Activated T-helper 1 cell treated with anti-CD3 and anti-CD28 coated beads, Interleukin-12 subunit alpha, Interleukin-12 subunit beta, Interleukin-2, Interleukin-4 antibody, amounts not matched to agents 30 ng/mL and 10 ng/mL and 1 ng/mL, durations not matched to agents 14 hours and 24 hours and 36 hours (primary cell): ENCODE measurements around the gene JPH2. TPM values are rescaled to one million over a fixed set of nuclear protein-coding genes. Genes with fewer than 3 reads are reported as not detected.

ENCODE experiments used
- DNase-seq: peaks from one replicate; pipeline ENCODE4 v3.0.0; 2021; ENCODE audit warnings: low spot score
- H3K27ac Mint-ChIP-seq: one replicate; pipeline ENCODE4 v1.8.0; 2021; ENCODE audit warnings: mild to moderate bottlenecking, mixed read lengths
- H3K27me3 Mint-ChIP-seq: one replicate; pipeline ENCODE4 v1.8.0; 2022; ENCODE audit warnings: mild to moderate bottlenecking, moderate library complexity, mixed read lengths; ENCODE audit not compliant: insufficient read depth
- H3K36me3 Mint-ChIP-seq: one replicate; pipeline ENCODE4 v1.8.0; 2021; ENCODE audit warnings: low read depth, mixed read lengths
- H3K4me1 Mint-ChIP-seq: one replicate; pipeline ENCODE4 v1.8.0; 2021; ENCODE audit warnings: low read depth, mixed read lengths
- H3K4me3 Mint-ChIP-seq: one replicate; pipeline ENCODE4 v1.8.0; 2021; ENCODE audit warnings: mild to moderate bottlenecking, moderate library complexity, mixed read lengths
- H3K9me3 Mint-ChIP-seq: one replicate; pipeline ENCODE4 v1.8.0; 2021; ENCODE audit warnings: mixed read lengths
- intact Hi-C: fragments of 100-400 bp; cut with micrococcal nuclease; formaldehyde crosslinking; loops from one replicate; pipeline ENCODE4 v1.15.1; 2024
- total RNA-seq: library from RNA; stranded (reverse); gene quantifications from 2 replicates; pipeline ENCODE4 v1.2.3, GENCODE V29; 2022

Gene JPH2
- total RNA-seq, 1 donor from 2014 or later, result not detected

- Mint-ChIP-seq H3K9me3 (no peaks in the 10 kb centered on the region), H3K36me3 (no peaks in the 10 kb centered on the region), H3K4me1 (no peaks in the 10 kb centered on the region), H3K4me3 (no peak overlapping the region), H3K27ac (no peak overlapping the region), H3K27me3 (peaks cover 18% of the 10 kb centered on the region)
- no peak for DNase-seq
- intact Hi-C loops, result no loop called here
These were observed 27.9 kb downstream of the JPH2 start for GRCh38 chr20:44159125-44159524.

- Mint-ChIP-seq H3K27ac (no peak overlapping the region), H3K4me3 (no peak overlapping the region)
These were observed 29.9 kb downstream of the JPH2 start for GRCh38 chr20:44157061-44157460.

GRCh38 chr20:44154521-44155001, 32.4 kb downstream of the JPH2 start:
- no peaks in the 10 kb centered on the region for H3K9me3 Mint-ChIP-seq
- no peaks in the 10 kb centered on the region for H3K36me3 Mint-ChIP-seq
- peaks cover 6% of the 10 kb centered on the region for H3K27me3 Mint-ChIP-seq
- peaks cover 11% of the 10 kb centered on the region for H3K4me1 Mint-ChIP-seq
- no peak for DNase-seq
- no peak overlapping the region for H3K4me3 Mint-ChIP-seq
- H3K27ac Mint-ChIP-seq, result no peak overlapping the region
- intact Hi-C loops, result no loop called here

More at GRCh38 chr20:44157061-44157460, 29.9 kb downstream of the JPH2 start:
- DNase-seq, result no peak
- Mint-ChIP-seq H3K27me3 (peaks cover 11% of the 10 kb centered on the region), H3K4me1 (peaks cover 11% of the 10 kb centered on the region), H3K9me3 (no peaks in the 10 kb centered on the region), H3K36me3 (no peaks in the 10 kb centered on the region)
- intact Hi-C loops, result no loop called here

DNA sequence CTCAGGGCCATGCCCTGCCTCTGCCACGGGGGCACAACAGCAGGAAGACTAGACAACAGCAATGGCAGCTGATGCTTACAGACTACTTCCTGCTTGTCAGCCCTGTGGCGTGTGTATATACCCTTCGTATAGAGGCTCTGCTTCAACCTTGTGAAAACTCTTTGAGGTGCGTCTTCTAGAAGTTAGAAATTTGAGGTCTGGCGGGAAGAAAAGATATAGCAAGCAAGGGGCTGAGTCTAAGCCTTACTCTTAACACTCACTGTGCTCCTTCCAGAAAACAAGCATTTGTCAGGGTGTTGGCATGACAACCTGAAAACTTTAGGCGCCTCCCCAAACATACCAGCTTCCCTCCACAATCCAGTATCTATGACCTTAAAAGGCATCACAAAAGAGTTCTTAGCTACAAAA, 33.3 kb downstream of the JPH2 start:
- H3K4me3 Mint-ChIP-seq, result no peak overlapping the region
- peaks cover 11% of the 10 kb centered on the region for H3K4me1 Mint-ChIP-seq
- intact Hi-C loops, result no loop called here
- no peaks in the 10 kb centered on the region for H3K36me3 Mint-ChIP-seq
- H3K27me3 Mint-ChIP-seq, result peaks cover 4% of the 10 kb centered on the region
- no peak for DNase-seq
- H3K27ac Mint-ChIP-seq, result no peak overlapping the region
- no peaks in the 10 kb centered on the region for H3K9me3 Mint-ChIP-seq

- H3K4me3 Mint-ChIP-seq, result no peak overlapping the region
- DNase-seq, result no peak
- no peaks in the 10 kb centered on the region for H3K9me3 Mint-ChIP-seq
- peaks cover 1% of the 10 kb centered on the region for H3K27me3 Mint-ChIP-seq
- no peak overlapping the region for H3K27ac Mint-ChIP-seq
- H3K4me1 Mint-ChIP-seq, result peaks cover 11% of the 10 kb centered on the region
- intact Hi-C loops, result no loop called here
- no peaks in the 10 kb centered on the region for H3K36me3 Mint-ChIP-seq
These were observed 35.2 kb downstream of the JPH2 start for GRCh38 chr20:44151621-44152416.

DNA sequence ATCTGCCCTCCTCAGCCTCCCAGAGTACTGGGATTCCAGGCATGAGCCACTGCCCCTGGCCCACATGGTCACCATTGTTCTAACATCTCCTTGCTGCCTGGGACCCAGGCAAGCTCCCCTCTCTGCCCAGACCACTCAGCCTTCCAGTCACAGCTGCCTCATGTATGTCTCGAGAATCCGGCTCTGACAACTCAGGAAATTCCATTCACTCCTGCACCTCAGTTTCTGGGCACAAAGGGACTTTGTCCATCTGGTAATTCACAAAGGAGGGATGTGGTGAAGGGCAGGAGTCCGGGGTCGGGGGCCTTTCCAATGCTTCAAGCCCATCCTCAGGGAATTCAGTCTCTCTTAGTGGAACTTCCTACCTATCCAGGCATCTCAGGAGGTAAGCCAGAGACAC, 40.7 kb downstream of the JPH2 start:
- no peaks in the 10 kb centered on the region for H3K36me3 Mint-ChIP-seq
- H3K4me3 Mint-ChIP-seq, result no peak overlapping the region
- DNase-seq, result no peak
- intact Hi-C loops, result no loop called here
- no peaks in the 10 kb centered on the region for H3K4me1 Mint-ChIP-seq
- no peaks in the 10 kb centered on the region for H3K9me3 Mint-ChIP-seq
- peaks cover 7% of the 10 kb centered on the region for H3K27me3 Mint-ChIP-seq
- H3K27ac Mint-ChIP-seq, result no peak overlapping the region

DNA sequence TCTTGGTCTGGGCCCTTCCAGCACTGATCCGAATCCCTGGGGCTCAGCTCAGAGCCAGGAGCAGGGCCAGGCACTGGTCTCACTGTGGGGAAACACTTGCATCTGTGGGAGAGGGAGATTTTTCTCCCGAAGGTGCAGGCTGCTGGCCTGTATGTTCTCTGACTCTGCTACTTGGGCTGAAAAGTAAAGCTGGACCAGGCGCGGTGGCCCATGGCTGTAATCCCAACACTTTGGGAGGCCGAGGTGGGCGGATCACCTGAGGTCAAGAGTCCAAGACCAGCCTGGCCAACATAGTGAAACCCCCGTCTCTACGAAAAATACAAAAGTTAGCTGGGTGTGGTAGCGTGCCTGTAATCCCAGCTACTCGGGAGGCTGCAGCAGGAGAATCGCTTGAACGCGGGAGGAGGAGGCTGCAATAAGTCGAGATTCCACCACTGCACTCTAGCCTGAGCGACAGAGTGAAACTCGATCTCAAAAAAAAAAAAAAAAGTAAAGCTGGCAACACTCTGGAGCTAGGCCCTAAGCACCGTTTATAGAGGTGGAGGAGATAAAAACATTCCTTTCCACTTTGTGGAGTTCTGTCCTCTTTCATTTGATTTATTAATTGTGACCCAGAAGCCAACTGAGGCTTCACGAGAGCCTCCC, 41.7 kb downstream of the JPH2 start:
- Mint-ChIP-seq H3K9me3 (no peaks in the 10 kb centered on the region), H3K36me3 (no peaks in the 10 kb centered on the region), H3K4me1 (no peaks in the 10 kb centered on the region), H3K27me3 (peaks cover 12% of the 10 kb centered on the region), H3K4me3 (no peak overlapping the region), H3K27ac (no peak overlapping the region)
- intact Hi-C loops, result no loop called here
- DNase-seq, result no peak

DNA sequence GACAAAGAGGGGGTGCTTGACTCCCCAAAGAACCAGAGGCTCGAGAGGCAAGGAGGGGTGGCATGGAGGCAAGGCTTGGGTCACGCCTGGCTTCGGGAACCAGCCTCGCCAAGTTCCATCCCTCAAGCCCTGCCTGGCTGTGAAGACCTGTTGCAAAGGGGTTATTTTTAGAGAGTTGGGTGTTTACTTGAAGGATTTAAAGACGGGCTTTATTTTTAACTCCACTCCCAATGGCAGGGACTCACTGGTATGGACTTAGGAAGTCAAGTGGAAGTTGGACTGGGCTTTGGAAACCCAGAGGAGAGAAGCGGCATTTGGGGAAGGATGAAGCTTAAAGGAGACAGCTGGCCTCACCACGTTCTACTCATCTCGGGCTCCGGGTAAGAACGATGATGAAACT, 43.1 kb downstream of the JPH2 start:
- no peak overlapping the region for H3K27ac Mint-ChIP-seq
- DNase-seq, result no peak
- intact Hi-C loops, result no loop called here
- H3K27me3 Mint-ChIP-seq, result peaks cover 17% of the 10 kb centered on the region
- H3K4me3 Mint-ChIP-seq, result no peak overlapping the region
- no peaks in the 10 kb centered on the region for H3K4me1 Mint-ChIP-seq
- no peaks in the 10 kb centered on the region for H3K9me3 Mint-ChIP-seq
- H3K36me3 Mint-ChIP-seq, result no peaks in the 10 kb centered on the region

- no peak overlapping the region for H3K4me3 Mint-ChIP-seq
- H3K27me3 Mint-ChIP-seq, result peaks cover 28% of the 10 kb centered on the region
- intact Hi-C loops, result no loop called here
- H3K36me3 Mint-ChIP-seq, result no peaks in the 10 kb centered on the region
- H3K9me3 Mint-ChIP-seq, result no peaks in the 10 kb centered on the region
- H3K27ac Mint-ChIP-seq, result no peak overlapping the region
- H3K4me1 Mint-ChIP-seq, result no peaks in the 10 kb centered on the region
- no peak for DNase-seq
These were observed 44.6 kb downstream of the JPH2 start for GRCh38 chr20:44142413-44142812.

DNA sequence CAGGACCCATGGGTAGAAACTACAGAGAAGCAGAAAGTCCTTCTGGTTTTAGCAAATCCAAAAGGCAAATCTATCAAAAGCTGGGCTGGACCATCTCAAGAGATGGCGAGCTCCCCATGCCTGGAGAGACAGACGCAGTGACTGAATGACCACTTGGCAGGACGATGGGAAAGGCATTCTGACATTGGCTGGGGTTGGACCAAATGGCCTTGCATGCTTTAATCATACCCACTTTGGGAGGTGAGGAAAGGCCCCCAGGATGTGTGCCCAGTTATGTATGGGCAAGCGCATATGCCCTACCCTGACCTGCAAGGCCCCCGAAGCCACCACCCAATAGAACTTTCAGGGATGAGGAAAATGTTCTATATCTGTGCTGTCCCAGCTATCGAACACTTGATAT, 45.1 kb downstream of the JPH2 start:
- DNase-seq, result no peak
- peaks cover 28% of the 10 kb centered on the region for H3K27me3 Mint-ChIP-seq
- H3K4me3 Mint-ChIP-seq, result no peak overlapping the region
- no peaks in the 10 kb centered on the region for H3K4me1 Mint-ChIP-seq
- intact Hi-C loops, result no loop called here
- H3K9me3 Mint-ChIP-seq, result no peaks in the 10 kb centered on the region
- H3K27ac Mint-ChIP-seq, result no peak overlapping the region
- no peaks in the 10 kb centered on the region for H3K36me3 Mint-ChIP-seq

DNA sequence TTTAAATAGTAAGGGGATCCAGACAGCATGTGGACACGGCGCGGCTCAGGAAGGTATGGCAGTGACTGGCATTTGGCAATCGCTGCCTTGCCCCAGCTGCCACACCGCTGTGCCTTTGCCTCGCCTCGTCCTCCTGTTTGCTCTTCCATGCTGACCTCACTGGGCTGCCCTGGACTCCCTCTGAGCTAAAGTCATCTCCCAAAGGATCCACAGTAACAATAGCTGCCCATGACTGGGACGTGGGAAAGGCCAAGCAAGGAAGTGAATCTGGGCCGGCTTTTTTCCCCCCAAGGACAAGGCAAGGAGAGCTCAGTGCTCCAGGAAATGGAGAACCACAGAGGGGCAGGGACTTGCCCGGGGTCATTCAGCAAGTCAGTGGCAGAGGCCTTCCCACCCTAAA, 48.1 kb downstream of the JPH2 start:
- Mint-ChIP-seq H3K27ac (no peak overlapping the region), H3K27me3 (peaks cover 25% of the 10 kb centered on the region), H3K36me3 (no peaks in the 10 kb centered on the region), H3K4me3 (no peak overlapping the region), H3K4me1 (no peaks in the 10 kb centered on the region), H3K9me3 (no peaks in the 10 kb centered on the region)
- no peak for DNase-seq
- intact Hi-C loops, result no loop called here

DNA sequence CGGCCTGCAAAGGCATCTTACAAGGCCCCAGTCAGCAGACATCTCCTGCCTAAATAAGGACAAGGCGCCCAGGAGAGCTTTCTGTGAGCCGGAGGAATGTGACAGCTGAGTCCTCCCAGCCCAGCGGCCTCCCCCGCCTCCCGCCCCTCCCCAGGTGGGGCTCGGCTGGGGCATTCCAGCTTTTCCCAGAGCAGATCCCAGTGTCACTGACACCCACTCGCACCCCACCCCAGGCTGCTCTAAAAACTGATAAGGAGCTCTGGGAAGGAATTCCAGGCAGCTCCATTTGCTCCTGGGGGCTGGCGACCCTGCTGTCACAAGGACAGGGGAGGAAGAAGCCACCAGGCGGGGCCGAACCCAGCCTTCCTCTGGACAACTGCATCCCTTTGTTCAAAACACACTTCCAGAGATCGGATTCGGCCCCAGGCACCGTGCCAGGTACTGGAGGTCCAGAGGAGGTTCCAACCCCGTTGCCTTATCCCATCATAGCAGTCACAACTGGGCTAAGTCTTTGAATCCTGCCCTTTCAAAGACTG, 49.7 kb downstream of the JPH2 start:
- Mint-ChIP-seq H3K27ac (no peak overlapping the region), H3K9me3 (no peaks in the 10 kb centered on the region), H3K4me1 (no peaks in the 10 kb centered on the region), H3K36me3 (no peaks in the 10 kb centered on the region), H3K27me3 (peaks cover 22% of the 10 kb centered on the region), H3K4me3 (no peak overlapping the region)
- intact Hi-C loops, result no loop called here
- DNase-seq, result no peak

DNA sequence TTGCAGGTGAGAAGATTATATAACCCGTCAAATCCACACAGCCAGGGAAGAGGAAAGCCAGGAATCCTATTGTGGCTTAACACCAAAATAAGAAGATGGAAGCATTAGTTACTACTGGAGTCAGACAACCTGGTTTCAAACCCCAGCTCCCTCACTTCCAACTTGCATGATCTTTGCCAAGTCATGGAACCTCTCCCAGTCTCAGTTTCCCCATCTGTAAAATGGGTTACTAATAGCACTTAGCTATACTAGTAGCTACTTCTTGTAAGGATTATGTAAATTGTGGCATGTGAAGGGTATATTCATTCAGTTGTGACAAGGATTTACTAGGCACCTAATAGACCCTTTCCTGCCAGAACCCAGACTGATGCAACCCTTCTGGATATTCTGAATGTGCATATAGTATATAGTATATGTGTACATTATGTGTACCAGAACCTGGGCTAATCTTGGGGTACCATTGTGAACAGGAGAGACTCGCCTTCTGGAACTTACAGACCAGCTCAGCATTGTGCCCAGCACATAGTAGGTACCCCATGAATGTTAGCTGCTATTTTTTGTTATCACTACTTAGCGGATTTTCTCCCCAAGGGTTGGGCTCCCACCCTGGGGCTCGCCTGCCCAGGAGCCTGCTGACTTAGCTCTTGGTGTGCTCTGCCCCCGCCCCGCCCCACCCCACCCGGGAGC, 50.3 kb downstream of the JPH2 start:
- intact Hi-C loops, result no loop called here
- no peaks in the 10 kb centered on the region for H3K9me3 Mint-ChIP-seq
- no peak for DNase-seq
- H3K36me3 Mint-ChIP-seq, result no peaks in the 10 kb centered on the region
- no peaks in the 10 kb centered on the region for H3K4me1 Mint-ChIP-seq
- H3K27me3 Mint-ChIP-seq, result peaks cover 22% of the 10 kb centered on the region
- no peak overlapping the region for H3K4me3 Mint-ChIP-seq
- no peak overlapping the region for H3K27ac Mint-ChIP-seq
